GM21786 (cell line): ENCODE data around the gene NTMT1.
"Not testable (repeated sequence)": the region's sequence is repeated elsewhere in the genome, so short reads cannot be mapped to it uniquely, and the experiment has no call there.

Experiments
- ATAC-seq: cut with Tn5 transposase; IDR thresholded peaks from one replicate; pipeline ENCODE4 v1.9.1; 2021; ENCODE audit not compliant: unreplicated experiment

The NTMT1 gene

DNA sequence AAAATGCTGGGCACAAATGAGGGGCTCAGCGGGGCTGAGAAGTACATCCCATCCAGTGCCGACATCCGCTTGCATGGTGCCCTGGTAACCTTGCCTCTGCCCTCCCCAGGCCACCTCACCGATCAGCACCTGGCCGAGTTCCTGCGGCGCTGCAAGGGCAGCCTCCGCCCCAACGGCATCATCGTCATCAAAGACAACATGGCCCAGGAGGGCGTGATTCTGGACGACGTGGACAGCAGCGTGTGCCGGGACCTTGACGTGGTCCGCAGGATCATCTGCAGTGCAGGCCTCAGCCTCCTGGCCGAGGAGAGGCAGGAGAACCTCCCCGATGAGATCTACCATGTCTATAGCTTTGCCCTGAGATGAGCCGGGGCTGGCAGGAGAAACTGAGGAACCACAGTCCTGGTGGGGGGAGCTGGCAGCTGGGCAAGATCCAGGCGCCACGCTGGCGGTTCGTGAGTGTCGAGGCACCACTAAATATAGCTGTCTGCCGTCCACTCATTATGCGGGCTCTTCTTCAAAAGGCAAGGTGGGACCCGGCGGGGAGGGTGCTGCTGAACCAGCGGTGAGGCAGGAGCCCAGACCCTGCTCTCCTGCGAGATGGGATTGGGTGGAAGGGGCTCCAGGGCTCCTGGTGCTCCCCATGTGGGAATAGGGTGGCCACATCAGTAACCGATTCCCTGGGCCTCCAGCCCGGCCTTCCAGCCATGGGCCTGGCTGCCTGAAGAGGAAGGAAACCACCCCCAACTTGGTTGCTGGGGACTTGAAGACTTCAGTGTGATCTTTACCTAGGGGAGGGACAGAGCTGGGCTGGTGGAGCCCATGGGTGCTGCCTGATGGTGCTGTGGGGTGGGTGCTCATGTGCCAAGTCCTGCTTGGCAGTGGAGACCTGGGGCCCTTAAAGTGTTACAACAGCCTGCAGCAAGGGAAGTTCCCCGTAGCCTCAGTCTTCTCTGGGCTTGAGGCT lies 9.4 kb downstream of the NTMT1 start:
- ATAC-seq, result no peak

DNA sequence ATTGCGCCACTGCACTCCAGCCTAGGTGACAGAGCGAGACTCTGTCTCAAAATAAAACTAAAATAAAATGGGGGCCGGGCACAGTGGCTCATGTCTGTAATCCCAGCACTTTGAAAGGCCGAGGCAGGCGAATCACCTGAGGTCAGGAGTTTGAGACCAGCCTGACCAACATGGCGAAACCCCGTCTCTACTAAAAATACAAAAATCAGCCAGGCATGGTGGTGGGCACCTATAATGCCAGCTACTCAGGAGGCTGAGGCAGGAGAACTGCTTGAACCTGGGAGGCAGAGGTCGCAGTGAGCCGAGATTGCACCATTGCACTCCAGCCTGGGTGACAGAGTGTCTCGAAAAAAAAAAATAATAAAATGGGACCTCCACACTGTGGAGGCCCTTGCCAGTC lies 10.4 kb downstream of the NTMT1 start:
- ATAC-seq, result not testable (repeated sequence)

DNA sequence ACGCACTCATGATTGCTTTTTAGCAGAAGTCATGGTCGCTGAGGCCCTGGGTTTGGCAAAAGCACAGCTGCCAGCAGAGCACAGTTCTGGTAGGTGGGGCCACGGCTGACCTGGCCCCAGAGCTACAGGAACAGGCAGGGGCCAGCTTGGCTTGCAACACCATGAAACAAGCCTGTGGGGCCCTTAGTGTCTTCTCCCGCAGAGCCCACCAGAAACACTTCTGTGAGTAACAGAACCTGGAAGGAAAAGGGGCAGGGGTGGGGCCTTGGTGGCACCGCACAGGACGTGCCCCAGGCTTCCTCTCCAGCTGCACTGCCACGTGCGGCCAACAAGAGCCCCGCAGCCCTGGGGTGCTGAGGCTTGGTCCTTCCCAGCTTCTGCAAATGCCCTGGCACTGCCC lies 11.1 kb downstream of the NTMT1 start:
- no peak for ATAC-seq

DNA sequence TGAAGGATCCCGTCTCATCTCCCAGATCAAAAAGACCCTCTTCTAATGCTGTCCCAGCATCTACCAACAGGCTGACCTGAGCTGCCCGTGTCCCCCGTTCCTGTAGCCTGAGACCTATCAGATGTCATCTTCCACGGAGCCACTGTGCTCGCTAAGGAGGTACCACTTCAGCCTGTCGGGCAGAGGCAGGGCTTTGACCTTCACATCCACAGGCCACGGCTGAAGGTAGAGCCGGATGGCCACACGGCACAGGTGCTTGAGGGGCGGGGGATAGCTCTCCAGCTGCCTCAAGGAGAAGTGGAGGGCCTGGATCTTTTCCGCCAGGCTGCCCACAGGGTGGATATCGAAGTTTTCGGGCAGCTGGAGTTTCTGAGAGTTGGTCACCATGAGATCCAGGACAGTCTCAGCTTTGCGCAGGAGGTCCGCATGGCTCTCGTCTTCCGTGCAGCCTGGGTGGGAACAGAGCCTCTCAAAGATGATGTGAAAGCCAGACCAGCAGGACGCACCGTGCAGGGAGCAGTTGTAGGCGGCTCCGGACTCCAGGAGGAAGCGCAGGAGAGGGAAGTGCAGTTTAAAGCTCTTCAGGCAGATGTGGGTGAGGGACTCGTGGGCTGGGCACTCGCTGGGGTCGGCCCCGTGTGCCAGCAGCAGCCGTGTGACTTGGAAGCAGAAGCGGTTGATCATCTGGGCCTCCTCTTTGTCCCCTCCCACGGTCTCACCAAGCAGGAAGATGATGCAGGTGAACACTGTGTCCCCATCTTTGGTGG lies 11.9 kb downstream of the NTMT1 start:
- no peak for ATAC-seq

DNA sequence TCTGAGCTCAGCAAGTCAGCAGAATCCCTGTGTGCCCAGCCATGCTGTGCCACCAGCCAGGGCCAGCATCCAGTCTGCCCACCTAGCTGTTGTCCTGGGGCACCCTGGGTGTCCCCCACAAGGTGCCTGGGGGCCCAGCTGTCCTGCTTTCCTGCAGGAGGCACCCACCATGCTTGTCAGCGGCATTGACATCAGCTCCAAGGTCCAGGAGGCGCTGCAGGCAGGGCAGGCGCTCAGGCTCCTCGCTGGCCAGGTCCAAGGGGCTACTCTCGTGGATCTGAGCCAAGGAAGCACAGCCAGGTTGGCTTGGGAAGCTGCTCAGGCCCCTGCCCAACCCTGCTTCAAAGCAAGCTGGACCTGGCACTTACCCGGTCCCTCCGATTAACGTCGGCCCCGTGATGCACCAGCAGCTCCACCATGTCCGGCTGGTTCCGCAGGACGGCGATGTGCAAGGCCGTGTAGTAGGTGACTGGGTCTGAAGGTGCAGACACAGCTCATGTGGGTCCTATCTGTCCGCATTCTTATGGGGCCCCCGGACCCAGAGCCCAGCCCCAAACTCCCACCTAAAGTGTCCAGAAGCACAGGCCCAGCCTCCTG lies 13.2 kb downstream of the NTMT1 start:
- no peak for ATAC-seq

DNA sequence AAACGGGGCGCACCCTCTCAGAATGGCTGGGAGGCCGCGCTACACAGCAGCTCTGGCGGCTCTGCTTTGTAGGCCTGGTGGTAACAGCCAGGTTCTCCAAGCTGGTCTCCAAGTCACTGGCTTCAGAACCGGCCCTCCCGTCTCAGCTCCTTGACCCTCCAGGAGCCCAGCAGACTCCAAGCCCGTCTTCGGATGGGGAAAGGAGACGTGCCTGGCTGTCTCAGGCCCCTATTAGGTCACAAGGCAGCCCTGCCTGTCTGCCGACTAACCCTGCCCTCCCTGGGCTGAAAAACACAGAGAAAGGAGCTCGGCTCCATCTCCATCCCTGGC lies 13.8 kb downstream of the NTMT1 start:
- ATAC-seq, result no peak

DNA sequence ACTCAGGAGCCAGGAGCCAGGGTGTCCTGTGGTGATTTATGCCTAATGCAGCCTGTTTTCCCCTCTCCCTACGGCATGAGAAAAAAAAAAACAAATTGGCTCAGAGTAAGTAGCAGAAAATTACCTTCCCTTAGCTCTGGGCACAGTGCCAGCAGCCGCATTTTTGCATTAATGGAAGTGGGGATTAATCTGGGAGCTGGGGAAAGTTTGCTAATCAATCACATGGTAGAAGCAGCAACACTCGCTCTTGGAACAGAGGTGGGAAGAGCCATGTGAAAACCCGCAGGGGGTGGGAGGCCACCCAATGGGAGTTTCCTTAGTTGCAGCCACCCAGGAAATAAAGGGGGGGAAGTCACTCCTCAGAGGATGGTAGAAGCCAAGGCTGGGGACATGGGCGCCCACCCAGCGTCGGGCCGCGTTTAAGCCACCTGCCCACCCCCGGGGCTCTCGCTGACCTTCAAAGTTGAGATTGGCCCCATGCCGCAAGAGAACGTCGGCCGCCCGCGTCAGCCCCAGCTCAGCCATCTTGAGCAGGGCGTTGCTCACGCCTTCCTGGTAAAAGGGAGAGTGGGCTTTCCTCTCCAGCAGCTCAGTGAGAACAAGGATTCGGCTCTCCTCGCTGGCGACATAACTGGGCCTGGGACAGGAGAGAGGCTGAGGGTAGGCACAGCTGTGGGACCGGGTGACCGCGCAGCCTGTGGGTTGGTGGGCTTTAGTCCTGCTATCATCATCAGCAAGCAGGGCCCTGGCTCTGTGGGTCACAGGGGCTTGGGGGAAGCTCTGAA lies 14.3 kb downstream of the NTMT1 start:
- ATAC-seq, result no peak

DNA sequence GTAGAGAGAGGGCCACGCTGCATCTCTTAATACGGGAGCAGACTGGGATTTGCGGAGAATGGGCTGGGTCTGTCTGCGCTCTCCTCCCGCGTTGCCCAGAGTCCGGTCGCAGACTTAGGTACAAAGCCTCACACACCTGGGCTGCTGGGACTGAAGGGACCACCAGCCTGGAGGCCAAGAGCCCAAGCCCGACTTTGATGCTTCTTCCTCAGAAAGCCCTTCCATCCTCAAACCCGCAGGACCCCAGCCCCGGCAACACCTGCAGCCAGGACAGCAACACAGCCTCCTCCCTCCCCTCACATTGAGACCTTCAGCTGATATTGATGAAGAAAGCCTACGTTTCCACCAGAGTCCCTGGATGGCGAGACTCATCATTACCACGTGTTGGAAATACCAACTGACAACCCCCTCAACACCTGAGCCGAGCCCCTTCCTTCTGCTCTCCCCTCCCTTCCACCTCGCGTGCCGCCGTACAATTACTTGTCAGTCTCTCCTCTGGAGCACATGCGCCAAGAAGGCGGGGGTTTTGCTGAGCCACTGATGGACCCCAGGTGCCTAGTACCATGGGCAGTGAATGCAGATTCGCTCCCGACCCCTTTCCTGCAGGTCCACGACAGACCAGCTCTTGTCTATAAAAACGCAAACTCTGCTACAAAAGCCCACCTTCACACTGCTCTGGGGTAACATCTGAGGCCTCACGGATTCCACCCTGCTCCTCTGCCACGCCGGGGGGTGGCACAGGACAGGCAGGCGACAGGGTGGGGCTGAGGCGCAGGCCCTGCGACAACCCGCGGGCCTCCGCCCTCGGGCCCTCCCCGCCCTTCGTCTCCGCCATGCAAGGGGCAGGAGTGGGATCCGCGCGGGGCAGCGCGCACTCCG lies 15.1 kb downstream of the NTMT1 start:
- ATAC-seq, result no peak

DNA sequence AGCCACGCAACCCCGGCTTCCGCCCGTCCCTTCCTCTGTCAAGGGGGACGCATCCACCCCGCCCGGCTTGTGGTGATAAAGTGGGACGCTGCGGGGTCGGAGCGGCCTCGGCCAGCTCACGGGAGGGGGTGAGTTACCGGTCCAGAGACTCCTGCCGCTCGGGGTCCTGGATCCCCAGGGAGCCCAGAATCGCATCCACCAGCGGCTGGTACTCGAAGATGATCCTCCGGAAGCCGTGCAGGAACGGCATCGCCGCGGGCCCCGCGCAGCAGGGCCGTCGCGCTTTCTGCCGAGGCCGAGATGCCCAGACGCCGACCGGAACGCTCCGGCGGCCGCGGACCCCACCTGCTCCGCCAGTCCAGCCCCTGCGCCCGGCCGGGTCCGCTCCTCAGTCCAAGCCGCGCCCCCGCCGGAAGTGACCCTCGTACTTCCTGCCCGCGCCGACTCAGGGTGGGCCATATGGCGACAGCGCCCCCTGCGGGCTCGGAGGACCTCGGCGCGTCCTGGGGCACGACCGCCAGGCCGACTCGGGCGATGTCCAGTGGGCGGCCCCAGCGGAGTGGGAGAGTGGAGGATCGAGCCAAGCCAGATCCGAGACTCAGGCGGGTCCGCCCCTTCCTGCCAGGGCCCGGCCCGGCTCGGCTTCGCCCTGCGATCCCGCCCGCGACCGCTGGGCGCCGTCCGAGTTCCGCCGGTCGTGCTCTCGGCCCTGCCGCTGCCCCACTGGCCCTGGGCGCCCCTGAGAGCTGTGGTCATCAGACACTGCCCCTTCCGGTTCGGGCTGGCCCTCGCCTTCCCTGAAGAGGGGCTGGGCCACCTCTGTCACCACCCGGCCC lies 16.0 kb downstream of the NTMT1 start, which contains the start of gene ASB6:
Gene ASB6 (minus strand): TSS at position 402 of the 836 bp plus-strand sequence. CDS start 152 bp downstream, at position 250.
- peak; percentile 87 for ATAC-seq

DNA sequence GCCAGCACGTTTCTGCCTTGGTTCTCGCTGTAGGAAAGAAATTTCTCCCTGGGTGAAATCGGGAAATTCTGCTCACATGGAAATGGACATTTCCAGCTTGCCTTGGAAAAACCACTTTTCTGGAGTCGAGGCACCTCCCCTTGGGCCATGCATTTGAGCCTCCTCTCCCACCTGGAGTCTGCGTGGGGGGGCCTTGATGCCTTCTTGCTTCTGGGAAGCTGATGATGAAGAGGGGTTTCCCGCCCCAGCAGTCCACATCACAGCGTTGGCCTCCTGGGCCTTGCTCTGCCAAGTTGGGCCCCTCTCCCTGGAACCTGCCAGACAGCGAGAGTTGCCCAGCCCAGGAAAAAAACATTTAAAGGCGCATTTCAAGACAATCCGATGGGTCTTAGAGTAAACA lies 17.7 kb downstream of the NTMT1 start:
- ATAC-seq, result no peak

DNA sequence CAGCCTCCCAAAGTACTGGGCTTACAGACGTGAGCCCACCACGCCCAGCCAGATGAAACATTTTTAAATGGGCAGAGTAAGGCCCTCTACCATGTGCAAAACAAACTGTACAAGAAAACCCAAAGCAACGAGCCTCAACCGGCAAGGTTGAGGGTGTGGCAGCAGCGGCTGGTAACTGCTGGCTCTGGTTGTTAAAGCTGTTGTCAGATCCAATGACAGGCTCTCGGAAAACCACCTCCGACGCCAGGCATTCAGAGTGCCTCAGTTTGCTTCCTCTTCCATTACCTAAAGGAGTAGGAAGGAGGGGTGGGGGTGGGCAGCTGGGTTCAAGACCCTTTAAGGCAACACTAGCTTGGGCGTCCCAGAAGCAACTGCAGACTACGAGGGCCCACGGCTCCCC lies 18.4 kb downstream of the NTMT1 start:
- ATAC-seq, result no peak

DNA sequence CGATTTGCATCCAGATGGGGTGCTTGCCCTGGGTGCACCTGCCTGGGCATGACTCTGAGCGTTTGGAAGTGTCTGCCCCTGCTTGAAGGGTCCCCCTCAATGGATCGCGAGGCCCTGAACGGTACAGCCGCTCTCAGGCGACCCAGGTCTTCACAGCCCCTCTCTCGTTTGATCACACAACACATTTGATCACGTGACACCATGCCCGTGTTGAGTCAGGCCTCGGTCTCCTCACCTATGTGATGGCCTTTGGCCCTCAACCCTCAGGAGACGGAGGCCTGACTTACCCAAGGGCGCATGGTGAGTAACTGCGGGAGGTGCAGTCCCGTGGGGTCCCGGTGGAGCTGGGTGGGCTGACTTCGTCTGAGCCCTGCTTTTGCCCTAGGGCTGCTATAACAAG lies 18.9 kb downstream of the NTMT1 start:
- no peak for ATAC-seq

DNA sequence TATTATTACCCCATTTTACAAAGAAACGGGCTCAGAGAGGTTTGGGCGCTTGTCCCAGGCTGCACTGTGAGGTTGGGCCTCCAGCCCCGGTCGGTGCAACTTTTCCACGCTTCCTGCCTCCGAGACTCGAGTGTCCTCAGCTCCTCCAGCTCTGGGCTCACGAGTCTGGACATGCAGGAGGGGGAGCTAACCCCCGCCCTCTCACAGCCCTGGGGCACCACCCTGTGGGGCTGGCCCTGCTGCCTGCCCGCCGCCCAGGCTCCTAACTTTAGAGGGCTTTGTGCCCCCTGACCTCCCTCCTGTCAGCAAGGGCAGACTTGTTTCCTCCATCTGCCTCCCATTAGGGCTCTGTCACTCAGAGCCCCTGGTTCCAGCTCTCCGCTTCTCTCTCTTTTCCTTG lies 20.3 kb downstream of the NTMT1 start:
- no peak for ATAC-seq

DNA sequence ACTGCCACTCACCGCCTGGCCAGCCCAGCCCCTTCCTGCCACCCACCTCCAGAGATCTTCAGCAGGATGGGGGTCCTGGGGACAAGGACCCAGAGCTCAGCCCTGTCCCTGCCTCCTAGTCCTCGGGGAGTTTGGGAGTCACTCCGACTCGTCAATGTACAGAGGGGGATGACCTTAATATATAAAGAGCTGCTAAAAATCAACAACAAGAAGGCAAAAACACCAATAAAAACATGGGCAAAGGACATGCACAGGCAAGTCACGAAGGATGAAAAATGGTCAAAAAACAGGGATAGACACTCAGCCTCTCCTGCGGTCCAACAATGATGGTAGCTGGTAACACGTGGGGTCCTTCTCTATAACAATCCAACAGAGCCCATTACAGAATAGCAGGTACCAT lies 20.7 kb downstream of the NTMT1 start:
- ATAC-seq, result no peak

DNA sequence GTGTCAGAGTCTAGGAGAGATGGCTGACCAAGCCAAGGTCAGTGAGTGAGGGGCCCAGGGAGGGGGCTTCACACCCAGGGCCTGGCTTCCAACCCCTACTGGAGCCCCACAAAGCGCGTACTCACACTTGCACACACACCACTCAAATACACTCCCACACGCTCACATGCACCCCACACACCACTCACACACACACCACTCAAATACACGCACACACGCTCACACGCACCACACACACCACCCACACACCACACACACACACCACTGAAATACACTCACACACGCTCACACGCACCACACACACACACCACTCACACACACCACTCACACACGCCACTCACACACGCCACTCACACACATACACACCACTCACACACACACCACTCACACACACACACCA lies 21.7 kb downstream of the NTMT1 start:
- no peak for ATAC-seq

DNA sequence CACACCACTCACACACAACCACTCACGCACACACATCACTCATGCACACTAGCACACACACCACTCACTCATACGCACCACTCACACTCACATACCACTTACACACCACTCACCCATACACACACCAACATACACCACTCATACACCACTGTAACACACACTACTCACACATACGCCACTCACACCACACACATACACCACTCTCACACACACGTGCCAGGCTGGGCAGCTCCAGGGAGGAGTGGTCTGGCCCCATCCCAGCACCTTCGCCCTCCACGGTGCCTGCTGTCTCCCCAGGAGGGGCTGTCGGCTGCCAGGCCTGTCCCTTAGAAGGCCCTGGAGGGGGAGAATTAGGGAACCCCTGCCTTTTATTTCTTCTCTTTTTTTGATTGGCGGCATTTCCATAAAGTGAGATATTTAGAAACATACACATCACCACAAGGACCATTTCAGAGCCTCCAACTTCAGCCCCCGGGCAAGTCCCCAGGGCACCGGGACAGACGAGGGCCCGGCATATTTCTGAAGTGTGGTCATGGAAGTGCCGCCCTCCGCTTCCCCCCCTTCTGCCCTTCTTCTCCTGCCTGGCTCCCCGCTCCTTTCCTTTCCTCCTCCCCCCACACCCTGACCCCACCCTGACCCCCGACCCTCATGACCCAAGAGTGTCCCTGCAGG lies 22.3 kb downstream of the NTMT1 start:
- no peak for ATAC-seq

DNA sequence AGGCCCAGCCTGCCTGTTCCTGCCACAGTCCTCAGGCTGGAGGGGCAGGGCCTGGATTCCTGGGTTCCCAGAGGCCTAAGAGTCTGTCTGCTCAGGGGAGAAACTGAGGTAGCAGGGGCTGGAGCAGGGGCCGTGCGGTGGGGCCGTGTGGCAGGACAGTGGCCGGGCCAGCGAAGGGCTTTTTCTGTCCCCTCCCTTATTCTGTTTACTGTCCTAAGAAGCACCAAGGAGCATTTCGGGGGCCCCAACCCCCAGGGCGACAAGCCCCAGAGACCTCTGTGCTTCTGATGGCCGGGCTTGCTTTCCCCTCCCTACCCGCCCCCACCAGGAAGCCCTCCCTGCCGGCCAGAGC lies 22.8 kb downstream of the NTMT1 start:
- no peak for ATAC-seq
